Central memory CD8-positive, alpha-beta T cell (primary cell): ENCODE measurements around the gene PAPSS1.

Source experiments
- ATAC-seq: fragments of 150-1000 bp; cut with Tn5 transposase; replicated peaks from 2 replicates; pipeline ENCODE4 v1.10.0; 2022; ENCODE audit warnings: mild to moderate bottlenecking, moderate FRiP score, moderate number of reproducible peaks; ENCODE audit not compliant: poor library complexity, severe bottlenecking; ENCODE audit errors: extremely low read depth
- DNase-seq, 2 donors: peaks; one replicate each; pipeline ENCODE4 v3.0.0; 2021; ENCODE audit warnings: low spot score in 2 of 2
- H3K27ac Mint-ChIP-seq: one replicate; pipeline ENCODE4 v1.8.0; 2022; ENCODE audit warnings: low read depth, mild to moderate bottlenecking, moderate library complexity, mixed read lengths
- H3K27me3 Mint-ChIP-seq: one replicate; pipeline ENCODE4 v1.8.0; 2022; ENCODE audit warnings: mixed read lengths
- H3K36me3 Mint-ChIP-seq: one replicate; pipeline ENCODE4 v1.8.0; 2022; ENCODE audit warnings: mild to moderate bottlenecking, moderate library complexity, mixed read lengths; ENCODE audit not compliant: insufficient read depth
- H3K4me1 Mint-ChIP-seq: one replicate; pipeline ENCODE4 v1.8.0; 2022; ENCODE audit warnings: mixed read lengths
- H3K4me3 Mint-ChIP-seq: one replicate; pipeline ENCODE4 v1.8.0; 2022; ENCODE audit warnings: mild to moderate bottlenecking, moderate library complexity, mixed read lengths
- H3K9me3 Mint-ChIP-seq: one replicate; pipeline ENCODE4 v1.8.0; 2022; ENCODE audit warnings: mixed read lengths

The PAPSS1 gene

GRCh38 chr4:107719922-107720722, at the start of gene PAPSS1:
TSS of gene PAPSS1 (minus strand) at chr4:107720234. CDS start at chr4:107720179, 55 bp downstream.
- Mint-ChIP-seq H3K4me1 (peaks cover 34% of the 10 kb centered on the region), H3K27ac (peak within 1 kb of the TSS; percentile 86)

DNA sequence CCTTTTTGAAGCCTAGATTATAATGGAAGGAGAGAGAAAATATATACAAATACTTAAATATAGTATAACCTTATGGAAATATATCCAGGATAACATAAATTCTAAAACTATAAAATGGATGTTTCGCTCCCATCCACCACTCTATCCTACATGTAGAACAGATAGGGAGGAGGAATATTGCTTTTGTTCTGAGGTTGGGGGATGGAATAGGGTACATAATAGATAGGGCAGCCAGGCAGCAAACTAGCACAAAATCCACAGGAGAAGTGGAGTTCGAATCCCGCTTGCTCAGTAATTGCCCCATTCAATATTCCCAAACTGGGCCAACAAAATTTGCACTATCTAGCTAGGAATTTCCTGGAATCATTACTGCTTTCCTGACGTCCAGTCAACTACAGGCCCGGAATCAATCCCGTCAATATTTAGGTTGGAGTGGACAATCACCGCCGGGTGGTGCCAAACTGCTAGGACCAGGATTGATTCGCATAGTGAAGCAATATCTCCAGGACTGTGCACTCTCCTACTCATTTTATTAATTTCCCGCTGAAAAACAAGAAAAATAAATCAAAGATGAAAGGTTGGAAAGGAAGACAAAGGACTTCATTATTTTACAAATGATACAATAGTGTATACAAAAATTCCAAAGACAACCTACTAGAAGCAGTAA, 40.4 kb upstream of the PAPSS1 start:
- Mint-ChIP-seq H3K27ac (no peak overlapping the region), H3K9me3 (no peaks in the 10 kb centered on the region), H3K4me3 (no peak overlapping the region), H3K4me1 (no peaks in the 10 kb centered on the region), H3K27me3 (peaks cover 15% of the 10 kb centered on the region), H3K36me3 (no peaks in the 10 kb centered on the region)
- DNase-seq, result no peak
- no peak for ATAC-seq

More at GRCh38 chr4:107719922-107720722, at the start of gene PAPSS1:
- no peaks in the 10 kb centered on the region for H3K9me3 Mint-ChIP-seq
- ATAC-seq, result peak; percentile 88
- peak within 1 kb of the TSS; percentile 91 for H3K4me3 Mint-ChIP-seq
- no peaks in the 10 kb centered on the region for H3K27me3 Mint-ChIP-seq
- H3K36me3 Mint-ChIP-seq, result peaks cover 13% of the 10 kb centered on the region
- DNase-seq, result peak; percentile 90 to 91

- no peak for DNase-seq
- Mint-ChIP-seq H3K36me3 (no peaks in the 10 kb centered on the region), H3K27ac (no peak overlapping the region), H3K4me3 (no peak overlapping the region), H3K9me3 (no peaks in the 10 kb centered on the region), H3K27me3 (peaks cover 3% of the 10 kb centered on the region), H3K4me1 (no peaks in the 10 kb centered on the region)
- ATAC-seq, result no peak
These were observed 37.9 kb upstream of the PAPSS1 start for GRCh38 chr4:107757864-107758476.

DNA sequence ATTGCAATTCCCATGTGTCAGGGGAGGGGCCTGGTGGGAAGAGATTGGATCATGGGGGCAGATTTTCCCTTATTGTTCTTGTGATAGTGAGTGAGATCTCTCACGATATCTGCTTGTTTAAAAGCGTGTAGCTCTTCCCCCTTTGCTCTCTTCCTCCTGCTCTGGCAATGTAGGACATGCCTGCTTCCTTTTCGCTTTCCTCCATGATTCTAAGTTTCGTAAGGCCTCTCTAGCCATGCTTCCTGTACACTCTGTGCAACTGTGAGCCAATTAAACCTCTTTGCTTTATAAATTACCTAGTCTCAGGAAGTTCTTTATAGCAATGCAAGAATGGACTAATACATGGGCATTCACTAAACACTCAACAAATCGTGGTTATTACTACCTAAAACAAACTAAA, 37.2 kb upstream of the PAPSS1 start:
- H3K9me3 Mint-ChIP-seq, result no peaks in the 10 kb centered on the region
- no peaks in the 10 kb centered on the region for H3K4me1 Mint-ChIP-seq
- H3K27ac Mint-ChIP-seq, result no peak overlapping the region
- H3K27me3 Mint-ChIP-seq, result peaks cover 10% of the 10 kb centered on the region
- H3K4me3 Mint-ChIP-seq, result no peak overlapping the region
- DNase-seq (no peak), ATAC-seq (no peak)
- no peaks in the 10 kb centered on the region for H3K36me3 Mint-ChIP-seq

- no peaks in the 10 kb centered on the region for H3K36me3 Mint-ChIP-seq
- peaks cover 19% of the 10 kb centered on the region for H3K27me3 Mint-ChIP-seq
- H3K9me3 Mint-ChIP-seq, result no peaks in the 10 kb centered on the region
- no peak overlapping the region for H3K4me3 Mint-ChIP-seq
- ATAC-seq, result no peak
- H3K4me1 Mint-ChIP-seq, result no peaks in the 10 kb centered on the region
- DNase-seq, result no peak
- no peak overlapping the region for H3K27ac Mint-ChIP-seq
These were observed 35.9 kb upstream of the PAPSS1 start for GRCh38 chr4:107755841-107756356.

GRCh38 chr4:107751670-107752069, 31.6 kb upstream of the PAPSS1 start:
- H3K9me3 Mint-ChIP-seq, result no peaks in the 10 kb centered on the region
- peaks cover 59% of the 10 kb centered on the region for H3K27me3 Mint-ChIP-seq
- no peak overlapping the region for H3K4me3 Mint-ChIP-seq
- H3K27ac Mint-ChIP-seq, result no peak overlapping the region
- no peaks in the 10 kb centered on the region for H3K4me1 Mint-ChIP-seq
- ATAC-seq (no peak), DNase-seq (no peak)
- no peaks in the 10 kb centered on the region for H3K36me3 Mint-ChIP-seq

GRCh38 chr4:107747748-107748486, 27.9 kb upstream of the PAPSS1 start:
- Mint-ChIP-seq H3K36me3 (no peaks in the 10 kb centered on the region), H3K9me3 (no peaks in the 10 kb centered on the region), H3K27ac (no peak overlapping the region), H3K27me3 (peaks cover 68% of the 10 kb centered on the region), H3K4me1 (no peaks in the 10 kb centered on the region), H3K4me3 (no peak overlapping the region)
- DNase-seq (no peak), ATAC-seq (no peak)

GRCh38 chr4:107746161-107746560, 26.1 kb upstream of the PAPSS1 start:
- ATAC-seq (no peak), DNase-seq (no peak)
- H3K9me3 Mint-ChIP-seq, result no peaks in the 10 kb centered on the region
- H3K27me3 Mint-ChIP-seq, result peaks cover 54% of the 10 kb centered on the region
- H3K27ac Mint-ChIP-seq, result no peak overlapping the region
- H3K4me1 Mint-ChIP-seq, result no peaks in the 10 kb centered on the region
- no peaks in the 10 kb centered on the region for H3K36me3 Mint-ChIP-seq
- no peak overlapping the region for H3K4me3 Mint-ChIP-seq

DNA sequence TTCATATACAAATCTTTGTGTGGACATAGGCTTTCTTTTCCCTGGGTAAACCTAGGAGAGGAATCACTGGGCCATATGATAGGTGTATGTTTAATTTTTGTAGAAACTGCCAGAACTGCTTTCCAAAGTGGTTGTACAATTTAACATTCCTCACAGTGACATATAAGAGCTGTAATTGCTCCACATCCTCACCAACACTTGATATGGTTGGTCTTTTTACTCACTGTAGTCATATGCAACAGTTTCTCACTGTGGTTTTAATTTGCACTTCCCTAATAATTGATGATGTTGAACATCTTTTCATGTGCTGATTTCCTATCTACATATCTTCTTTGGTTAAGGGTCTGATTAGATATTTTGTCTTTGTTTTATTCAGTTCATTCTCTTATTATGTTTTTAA, 24.5 kb upstream of the PAPSS1 start:
- Mint-ChIP-seq H3K27ac (no peak overlapping the region), H3K4me3 (no peak overlapping the region), H3K36me3 (no peaks in the 10 kb centered on the region), H3K4me1 (no peaks in the 10 kb centered on the region), H3K9me3 (no peaks in the 10 kb centered on the region), H3K27me3 (peaks cover 41% of the 10 kb centered on the region)
- DNase-seq (no peak), ATAC-seq (no peak)

- no peaks in the 10 kb centered on the region for H3K9me3 Mint-ChIP-seq
- H3K27me3 Mint-ChIP-seq, result peaks cover 31% of the 10 kb centered on the region
- no peak overlapping the region for H3K4me3 Mint-ChIP-seq
- no peaks in the 10 kb centered on the region for H3K36me3 Mint-ChIP-seq
- ATAC-seq (no peak), DNase-seq (no peak)
- H3K27ac Mint-ChIP-seq, result no peak overlapping the region
- no peaks in the 10 kb centered on the region for H3K4me1 Mint-ChIP-seq
These were observed 23.5 kb upstream of the PAPSS1 start for GRCh38 chr4:107743532-107743931.

GRCh38 chr4:107742791-107743190, 22.8 kb upstream of the PAPSS1 start:
- DNase-seq (no peak), ATAC-seq (no peak)
- peaks cover 23% of the 10 kb centered on the region for H3K27me3 Mint-ChIP-seq
- no peaks in the 10 kb centered on the region for H3K36me3 Mint-ChIP-seq
- H3K4me1 Mint-ChIP-seq, result no peaks in the 10 kb centered on the region
- H3K9me3 Mint-ChIP-seq, result no peaks in the 10 kb centered on the region
- no peak overlapping the region for H3K4me3 Mint-ChIP-seq
- no peak overlapping the region for H3K27ac Mint-ChIP-seq

DNA sequence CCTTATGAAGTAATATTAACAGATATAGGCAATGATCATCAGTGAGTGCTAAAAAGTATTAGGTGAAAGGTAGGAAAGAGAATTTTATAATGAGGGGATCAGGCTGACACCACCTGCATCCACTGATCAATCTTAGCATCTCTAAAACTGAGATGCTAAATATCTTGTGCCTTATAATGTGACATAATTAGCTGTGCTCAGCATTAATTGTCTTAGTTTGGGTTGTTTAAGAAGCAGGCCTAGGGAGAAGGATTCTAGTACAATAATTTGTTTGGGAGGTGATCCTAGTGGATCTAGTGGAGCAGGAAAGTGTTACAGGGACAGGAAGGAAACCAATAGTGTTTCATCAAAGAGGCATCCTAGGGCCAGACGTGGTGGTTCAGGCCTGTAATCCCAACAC, 22.2 kb upstream of the PAPSS1 start:
- H3K27me3 Mint-ChIP-seq, result peaks cover 18% of the 10 kb centered on the region
- DNase-seq (no peak), ATAC-seq (no peak)
- no peak overlapping the region for H3K4me3 Mint-ChIP-seq
- no peak overlapping the region for H3K27ac Mint-ChIP-seq
- no peaks in the 10 kb centered on the region for H3K4me1 Mint-ChIP-seq
- H3K9me3 Mint-ChIP-seq, result no peaks in the 10 kb centered on the region
- no peaks in the 10 kb centered on the region for H3K36me3 Mint-ChIP-seq
